MG63 (cell line): ENCODE measurements around the gene RGS21. TPM values are rescaled to one million over a fixed set of nuclear protein-coding genes. Genes with fewer than 3 reads are reported as not detected.

Experiments
- DNase-seq: peaks from one replicate; pipeline ENCODE4 v3.0.0-alpha.2; 2020
- H3K27me3 ChIP-seq: fragments of 250-450 bp; sonication (Bioruptor Pico); 2 replicates; pipeline ENCODE4 v1.5.1; 2020; ENCODE audit warnings: mild to moderate bottlenecking, moderate library complexity
- H3K36me3 ChIP-seq: fragments of 250-450 bp; sonication (Bioruptor Pico); 2 replicates; pipeline ENCODE4 v1.5.1; 2020; ENCODE audit warnings: mild to moderate bottlenecking, moderate library complexity
- H3K4me3 ChIP-seq: fragments of 250-450 bp; sonication (Bioruptor Pico); 2 replicates; pipeline ENCODE4 v1.5.1; 2020; ENCODE audit warnings: mild to moderate bottlenecking, moderate library complexity
- H3K9me3 ChIP-seq: fragments of 250-450 bp; sonication (Bioruptor Pico); 2 replicates; pipeline ENCODE4 v1.5.1; 2020; ENCODE audit warnings: mild to moderate bottlenecking, moderate library complexity
- total RNA-seq: library from RNA; depleted of rRNA; stranded (reverse); fragments of >200 nt; shearing (Covaris generic); gene quantifications from 2 replicates; pipeline ENCODE4 v1.2.3, GENCODE V29; 2014; ENCODE audit warnings: low replicate concordance

Gene RGS21
- total RNA-seq, 1 experiment from 2014 or later: not detected

- Histone ChIP-seq H3K4me3 (no peak overlapping the region), H3K9me3 (no peaks in the 10 kb centered on the region), H3K27me3 (no peaks in the 10 kb centered on the region), H3K36me3 (no peaks in the 10 kb centered on the region)
- DNase-seq: no peak
Measured at GRCh38 chr1:192358822-192359221, 42.0 kb downstream of the RGS21 start.

GRCh38 chr1:192363177-192363576 is 46.4 kb downstream of the RGS21 start:
- Histone ChIP-seq H3K36me3 (no peaks in the 10 kb centered on the region), H3K4me3 (no peak overlapping the region), H3K9me3 (no peaks in the 10 kb centered on the region), H3K27me3 (no peaks in the 10 kb centered on the region)
- DNase-seq: no peak

- DNase-seq: no peak
- no peak overlapping the region for H3K4me3 ChIP-seq
- H3K9me3 ChIP-seq: no peaks in the 10 kb centered on the region
- no peaks in the 10 kb centered on the region for H3K36me3 ChIP-seq
- no peaks in the 10 kb centered on the region for H3K27me3 ChIP-seq
Measured at GRCh38 chr1:192367436-192367835, 50.6 kb downstream of the RGS21 start.

GRCh38 chr1:192375306-192375705 is 58.5 kb downstream of the RGS21 start:
- DNase-seq: no peak
- Histone ChIP-seq H3K27me3 (no peaks in the 10 kb centered on the region), H3K9me3 (no peaks in the 10 kb centered on the region), H3K4me3 (no peak overlapping the region), H3K36me3 (no peaks in the 10 kb centered on the region)

- Histone ChIP-seq H3K27me3 (no peaks in the 10 kb centered on the region), H3K36me3 (no peaks in the 10 kb centered on the region), H3K4me3 (no peak overlapping the region), H3K9me3 (no peaks in the 10 kb centered on the region)
- DNase-seq: no peak
Measured at GRCh38 chr1:192376374-192376773, 59.6 kb downstream of the RGS21 start.

GRCh38 chr1:192378276-192378675 is 61.5 kb downstream of the RGS21 start:
- no peaks in the 10 kb centered on the region for H3K36me3 ChIP-seq
- H3K4me3 ChIP-seq: no peak overlapping the region
- no peaks in the 10 kb centered on the region for H3K27me3 ChIP-seq
- H3K9me3 ChIP-seq: no peaks in the 10 kb centered on the region
- DNase-seq: no peak

GRCh38 chr1:192378878-192379277 is 62.1 kb downstream of the RGS21 start:
- DNase-seq: no peak
- Histone ChIP-seq H3K27me3 (no peaks in the 10 kb centered on the region), H3K9me3 (no peaks in the 10 kb centered on the region), H3K36me3 (no peaks in the 10 kb centered on the region), H3K4me3 (no peak overlapping the region)

- Histone ChIP-seq H3K27me3 (no peaks in the 10 kb centered on the region), H3K9me3 (peaks cover 2% of the 10 kb centered on the region; the same call in 1 of the 2 replicates), H3K36me3 (no peaks in the 10 kb centered on the region), H3K4me3 (no peak overlapping the region)
- DNase-seq: no peak
Measured at GRCh38 chr1:192379554-192379953, 62.8 kb downstream of the RGS21 start.

- H3K9me3 ChIP-seq: peaks cover 6% of the 10 kb centered on the region; the same call in 1 of the 2 replicates
- H3K27me3 ChIP-seq: no peaks in the 10 kb centered on the region
- no peak overlapping the region for H3K4me3 ChIP-seq
- DNase-seq: no peak
- H3K36me3 ChIP-seq: no peaks in the 10 kb centered on the region
Measured at GRCh38 chr1:192382758-192383157, 66.0 kb downstream of the RGS21 start.

GRCh38 chr1:192386051-192386650 is 69.4 kb downstream of the RGS21 start:
- DNase-seq: no peak
- no peak overlapping the region for H3K4me3 ChIP-seq

GRCh38 chr1:192395211-192395610 is 78.4 kb downstream of the RGS21 start:
- DNase-seq: no peak
- H3K4me3 ChIP-seq: no peak overlapping the region

More at GRCh38 chr1:192386051-192386650, 69.4 kb downstream of the RGS21 start:
- H3K27me3 ChIP-seq: no peaks in the 10 kb centered on the region
- H3K9me3 ChIP-seq: peaks cover 6% of the 10 kb centered on the region; the same call in 1 of the 2 replicates
- H3K36me3 ChIP-seq: no peaks in the 10 kb centered on the region

GRCh38 chr1:192395895-192396294 is 79.1 kb downstream of the RGS21 start:
- no peak for DNase-seq
- H3K9me3 ChIP-seq: no peaks in the 10 kb centered on the region
- H3K36me3 ChIP-seq: no peaks in the 10 kb centered on the region

More at GRCh38 chr1:192395211-192395610, 78.4 kb downstream of the RGS21 start:
- Histone ChIP-seq H3K9me3 (no peaks in the 10 kb centered on the region), H3K36me3 (no peaks in the 10 kb centered on the region), H3K27me3 (no peaks in the 10 kb centered on the region)

GRCh38 chr1:192399161-192399560 is 82.4 kb downstream of the RGS21 start:
- no peak overlapping the region for H3K4me3 ChIP-seq
- no peaks in the 10 kb centered on the region for H3K9me3 ChIP-seq
- no peak for DNase-seq
- no peaks in the 10 kb centered on the region for H3K27me3 ChIP-seq
- H3K36me3 ChIP-seq: no peaks in the 10 kb centered on the region

More at GRCh38 chr1:192395895-192396294, 79.1 kb downstream of the RGS21 start:
- H3K4me3 ChIP-seq: no peak overlapping the region
- no peaks in the 10 kb centered on the region for H3K27me3 ChIP-seq

- H3K36me3 ChIP-seq: no peaks in the 10 kb centered on the region
- H3K9me3 ChIP-seq: no peaks in the 10 kb centered on the region
- H3K27me3 ChIP-seq: no peaks in the 10 kb centered on the region
- H3K4me3 ChIP-seq: no peak overlapping the region
- no peak for DNase-seq
Measured at GRCh38 chr1:192401825-192402224, 85.0 kb downstream of the RGS21 start.

- Histone ChIP-seq H3K36me3 (no peaks in the 10 kb centered on the region), H3K9me3 (no peaks in the 10 kb centered on the region), H3K27me3 (no peaks in the 10 kb centered on the region), H3K4me3 (no peak overlapping the region)
- no peak for DNase-seq
Measured at GRCh38 chr1:192402571-192402970, 85.8 kb downstream of the RGS21 start.

GRCh38 chr1:192407206-192407605 is 90.4 kb downstream of the RGS21 start:
- no peaks in the 10 kb centered on the region for H3K27me3 ChIP-seq
- no peak for DNase-seq
- no peak overlapping the region for H3K4me3 ChIP-seq
- no peaks in the 10 kb centered on the region for H3K36me3 ChIP-seq
- H3K9me3 ChIP-seq: no peaks in the 10 kb centered on the region
